GM20000 (cell line): ENCODE results near the gene TRO.

Experiments
- DNase-seq: peaks from one replicate; pipeline ENCODE4 v3.0.0; 2012; ENCODE audit warnings: low spot score
- CTCF ChIP-seq: IDR thresholded peaks from 2 replicates; pipeline ENCODE4 v1.5.1; 2012; ENCODE audit warnings: mild to moderate bottlenecking, control low read depth; ENCODE audit errors: extremely low read depth, missing control alignments

TRO gene

GRCh38 chrX:54961750-54962149, 41.1 kb downstream of the TRO start:
- TF ChIP-seq CTCF = no peak
- DNase-seq = no peak

DNA sequence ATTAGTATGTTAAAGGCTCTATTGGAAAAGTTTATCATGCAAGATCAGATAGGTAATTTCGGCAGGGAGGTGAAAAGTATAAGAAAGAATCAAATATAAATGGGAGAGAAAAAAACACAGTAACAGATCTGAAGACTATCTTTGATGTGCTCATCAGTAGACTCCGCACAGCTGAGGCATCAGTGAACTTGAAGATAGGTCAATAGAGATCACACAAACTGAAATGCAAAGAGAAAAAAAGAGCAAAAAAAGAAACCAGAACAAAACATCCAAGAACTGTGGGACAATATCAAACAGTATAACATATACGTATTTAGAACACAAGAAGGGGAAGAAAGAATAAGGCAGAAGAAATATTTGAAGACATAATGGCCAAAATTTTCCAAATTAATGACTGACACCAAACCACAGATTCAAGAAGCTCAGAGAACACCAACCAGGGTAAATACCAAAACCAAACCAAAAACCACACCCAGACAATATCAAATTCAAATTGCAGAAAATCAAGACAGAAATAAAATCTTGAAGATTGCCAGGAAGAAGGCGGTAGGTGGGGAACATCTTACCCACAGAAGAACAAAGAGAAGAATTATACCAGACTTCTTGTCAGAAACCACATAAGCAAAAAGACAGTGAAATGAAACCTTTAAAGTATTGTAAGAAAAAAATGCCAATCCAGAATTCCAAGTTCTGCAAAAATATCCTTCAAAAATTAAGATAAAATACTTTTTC, 44.3 kb downstream of the TRO start:
- no peak for DNase-seq
- TF ChIP-seq CTCF = no peak

DNA sequence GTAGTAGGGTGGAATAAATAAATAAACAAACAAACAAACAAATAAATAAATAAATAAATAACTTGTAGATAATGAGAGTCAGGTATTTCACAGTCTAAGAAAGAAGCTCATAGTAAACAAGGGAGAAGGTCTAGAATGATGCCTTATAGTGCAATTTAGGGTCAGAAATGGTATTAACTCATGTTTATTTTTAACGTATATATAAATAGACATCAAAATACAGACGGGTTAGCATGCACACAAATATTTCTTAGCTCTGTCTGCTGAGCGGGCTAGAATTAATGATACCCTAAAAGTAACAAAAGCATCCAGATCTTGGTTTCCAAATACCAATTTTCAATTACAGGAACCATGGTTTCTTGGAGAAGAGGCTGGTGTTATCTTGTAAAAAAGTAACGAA, 56.8 kb downstream of the TRO start:
- TF ChIP-seq CTCF = no peak
- no peak for DNase-seq

DNA sequence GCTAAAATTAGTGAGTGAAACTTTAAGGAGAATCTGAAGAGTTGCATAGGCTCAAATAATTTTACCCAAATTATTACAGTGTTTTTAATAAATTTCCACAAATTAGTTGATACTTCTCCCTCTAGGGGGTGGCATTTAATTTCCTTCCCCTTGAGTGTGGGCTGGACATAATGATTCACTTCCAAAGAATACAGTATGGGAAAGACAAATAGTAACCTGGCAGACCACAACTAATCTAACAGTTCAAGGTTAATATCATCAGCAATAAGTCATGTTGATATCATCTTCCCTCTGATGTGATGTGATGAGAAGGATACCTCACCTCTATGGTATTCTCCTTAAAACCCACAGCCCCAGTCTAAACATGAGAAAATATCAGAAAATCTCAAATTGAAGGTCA, 57.8 kb downstream of the TRO start:
- DNase-seq = no peak
- TF ChIP-seq CTCF = no peak

GRCh38 chrX:54979432-54979831, 58.8 kb downstream of the TRO start:
- no peak for DNase-seq
- TF ChIP-seq CTCF = no peak

GRCh38 chrX:54980334-54980733, 59.7 kb downstream of the TRO start:
- no peak for TF ChIP-seq CTCF
- no peak for DNase-seq
